HG03460 (cell line): ENCODE data around the gene FBLN5.
"Not testable (repeated sequence)": the region's sequence is repeated elsewhere in the genome, so short reads cannot be mapped to it uniquely, and the experiment has no call there.

Experiments
- ATAC-seq: cut with Tn5 transposase; IDR thresholded peaks from one replicate; pipeline ENCODE4 v1.9.1; 2021; ENCODE audit not compliant: unreplicated experiment

FBLN5 gene

DNA sequence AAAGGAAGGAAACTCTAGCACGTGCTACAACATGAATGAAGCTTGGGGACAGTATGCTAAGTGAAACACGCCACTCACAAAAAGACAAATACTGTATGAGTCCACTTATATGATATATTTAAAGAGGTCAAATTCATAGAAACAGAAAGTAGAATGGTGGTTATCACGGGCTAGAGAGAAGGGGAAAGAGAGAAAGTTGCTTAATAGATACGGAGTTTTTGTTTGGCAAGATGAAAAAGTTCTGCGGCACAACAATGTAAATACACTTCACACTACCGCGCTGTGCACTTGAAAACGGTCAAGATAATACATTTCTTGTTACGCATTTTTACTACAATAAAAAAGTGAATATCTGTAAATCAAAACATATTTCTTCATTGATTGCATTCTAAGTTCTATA, 37.3 kb downstream of the FBLN5 start:
- ATAC-seq = no peak

DNA sequence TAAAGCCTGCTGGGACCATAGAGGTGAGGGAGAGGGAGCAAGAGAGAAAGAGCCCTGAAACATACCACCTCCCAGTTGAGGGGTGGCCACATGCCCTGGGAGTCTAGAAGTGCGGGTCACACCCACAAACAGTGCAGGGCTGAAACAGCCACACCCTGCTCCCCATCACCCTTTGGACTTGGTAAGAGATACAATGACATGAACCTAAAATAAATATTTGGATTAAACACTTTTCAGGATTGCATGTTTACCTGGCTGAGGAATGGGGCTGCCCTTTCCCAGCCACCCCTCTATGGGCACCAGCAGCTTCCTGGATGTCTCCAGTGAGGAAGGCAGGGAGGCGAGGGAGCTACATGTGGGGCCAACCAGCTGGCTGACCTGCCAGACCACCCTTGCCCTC, 41.1 kb downstream of the FBLN5 start:
- ATAC-seq = no peak

DNA sequence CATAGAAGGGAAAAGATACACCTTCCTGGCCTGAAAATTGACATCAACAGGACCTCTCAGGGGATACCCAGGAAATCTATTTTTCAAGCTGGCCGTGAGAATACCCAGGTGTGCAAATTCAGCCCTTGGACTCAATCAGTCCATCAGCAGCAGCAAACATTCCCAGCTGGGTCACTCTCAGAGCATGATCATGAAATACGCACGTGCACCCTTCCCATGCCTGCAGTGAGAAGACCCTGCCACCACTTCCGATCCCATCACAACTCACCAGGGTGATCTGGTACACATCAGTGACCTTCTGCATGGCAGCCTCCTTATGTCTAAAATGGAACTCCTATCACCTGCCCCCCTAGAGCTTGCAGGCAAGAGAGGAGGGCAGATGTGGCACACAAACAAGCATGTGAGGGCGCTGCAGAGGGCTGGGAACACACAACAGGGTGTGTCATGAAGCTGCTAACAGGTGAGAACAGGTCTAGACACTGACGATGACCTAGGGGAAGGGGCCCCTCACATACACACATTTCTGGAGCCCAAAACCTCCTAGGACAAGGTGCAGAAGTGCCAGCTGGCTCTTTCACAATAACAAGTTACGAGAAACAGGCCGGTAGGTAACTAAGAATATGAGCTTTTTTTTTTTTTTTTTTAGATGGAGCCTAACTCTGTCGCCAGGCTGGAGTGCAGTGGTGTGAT, 42.4 kb downstream of the FBLN5 start:
- no peak for ATAC-seq

DNA sequence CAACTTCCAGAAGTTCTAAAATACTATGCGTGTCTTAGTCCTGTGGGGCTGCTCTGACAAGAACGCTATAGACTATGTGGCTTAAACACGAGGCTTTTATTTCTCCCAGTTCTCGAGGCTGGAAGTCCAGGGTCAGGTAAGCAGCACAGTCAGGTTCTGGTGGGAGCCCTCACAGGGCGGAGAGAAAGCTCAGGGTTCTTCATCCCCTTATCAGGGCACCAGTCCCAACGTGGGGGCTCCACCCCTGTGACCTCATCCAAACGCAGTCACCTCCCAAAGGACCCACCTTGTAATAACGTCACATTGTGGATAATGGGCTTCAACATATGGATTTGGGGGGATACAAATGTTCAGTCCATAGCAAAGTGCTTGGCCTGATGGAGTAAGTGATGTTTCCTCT, 43.0 kb downstream of the FBLN5 start:
- no peak for ATAC-seq

DNA sequence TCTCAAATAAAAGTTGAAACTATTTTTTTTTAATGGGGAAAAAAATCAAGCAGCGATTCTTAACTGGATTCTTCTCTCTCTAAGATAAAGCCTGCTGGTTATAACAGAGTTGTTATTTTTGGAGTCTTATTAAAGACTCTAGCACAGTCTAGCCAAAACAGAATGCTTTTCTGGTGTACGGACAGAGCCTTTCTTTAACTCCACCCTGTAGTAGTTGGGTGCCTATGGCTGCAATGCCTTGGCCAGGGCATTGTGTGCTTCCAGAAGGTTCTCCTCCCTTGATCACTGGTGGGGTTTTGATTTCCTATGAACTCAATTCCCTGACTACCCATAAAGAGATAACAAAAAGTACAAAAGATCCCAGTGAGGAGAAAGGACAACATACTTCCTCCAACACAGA, 44.4 kb downstream of the FBLN5 start:
- no peak for ATAC-seq

DNA sequence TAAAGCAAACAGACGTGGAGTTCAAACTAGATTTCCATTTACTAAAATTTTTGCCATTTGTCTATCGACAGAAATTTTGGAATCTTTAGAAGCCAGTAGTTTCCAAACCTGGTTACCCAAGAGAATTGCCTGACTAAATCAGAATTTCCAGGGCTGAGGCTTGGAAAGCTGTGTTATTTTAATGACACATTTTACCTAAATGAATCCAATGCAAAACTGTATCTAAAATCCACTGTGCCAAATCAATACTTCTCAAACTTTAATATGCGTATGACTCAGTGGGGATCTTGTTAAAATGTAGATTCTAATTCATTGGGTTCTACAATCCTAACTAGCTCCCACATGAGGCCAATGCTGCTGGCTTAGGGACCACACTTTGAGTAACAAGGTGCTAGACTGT, 45.2 kb downstream of the FBLN5 start:
- ATAC-seq = no peak

DNA sequence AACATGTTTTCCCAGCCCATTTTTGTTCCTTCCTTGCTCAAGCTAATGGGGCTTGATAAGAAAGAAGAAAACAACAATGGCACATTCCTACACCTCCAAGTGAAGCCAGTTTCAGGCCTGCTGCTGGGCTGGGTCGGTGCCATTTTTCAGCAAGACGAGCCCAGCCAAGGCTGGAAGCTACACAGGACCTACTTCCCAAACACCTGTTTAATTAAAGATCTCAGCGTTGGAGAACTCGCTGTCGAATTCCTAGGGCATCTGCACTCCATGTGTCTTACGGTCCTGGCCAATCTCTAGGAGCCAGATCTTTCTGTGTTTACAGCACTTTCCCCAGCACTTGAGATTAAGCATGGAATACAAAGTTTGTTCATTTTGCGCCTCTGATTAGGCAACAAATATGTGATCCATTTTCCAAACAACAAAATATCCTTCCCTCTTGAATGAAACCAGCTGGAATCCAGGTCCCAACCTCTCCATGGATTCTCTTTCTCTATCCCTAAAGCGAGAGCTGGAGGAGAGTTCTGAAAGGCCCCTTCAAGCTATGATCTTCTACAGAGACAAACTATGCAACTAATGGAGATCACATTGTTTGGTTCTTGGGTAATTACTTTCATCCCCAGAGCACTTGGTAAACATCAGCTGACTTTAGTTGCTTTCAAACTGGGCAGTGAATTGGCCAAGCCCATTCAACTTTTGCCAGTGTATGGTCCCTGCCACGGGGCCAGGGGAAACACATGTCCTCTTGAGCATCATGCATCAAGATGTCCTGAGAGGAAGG, 45.9 kb downstream of the FBLN5 start:
- ATAC-seq = no peak

DNA sequence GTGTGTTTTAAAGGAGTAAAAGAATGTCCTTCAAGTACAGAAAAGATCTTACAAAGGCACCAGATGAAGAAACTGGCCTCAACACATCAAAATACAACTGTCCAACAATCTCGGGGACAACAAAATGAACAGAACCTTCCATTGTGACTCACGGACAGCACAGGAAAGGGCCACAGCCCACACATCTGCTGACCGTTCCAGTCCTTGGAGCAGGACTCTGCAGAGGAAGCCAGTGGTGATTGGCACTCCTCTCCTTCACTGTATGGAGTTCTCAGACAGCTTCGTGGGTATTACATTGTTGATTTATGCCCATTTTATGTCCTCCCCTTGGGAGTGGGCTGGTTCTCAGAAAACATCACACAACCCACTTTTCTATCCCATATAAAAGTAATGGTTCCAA, 47.7 kb downstream of the FBLN5 start:
- no peak for ATAC-seq

DNA sequence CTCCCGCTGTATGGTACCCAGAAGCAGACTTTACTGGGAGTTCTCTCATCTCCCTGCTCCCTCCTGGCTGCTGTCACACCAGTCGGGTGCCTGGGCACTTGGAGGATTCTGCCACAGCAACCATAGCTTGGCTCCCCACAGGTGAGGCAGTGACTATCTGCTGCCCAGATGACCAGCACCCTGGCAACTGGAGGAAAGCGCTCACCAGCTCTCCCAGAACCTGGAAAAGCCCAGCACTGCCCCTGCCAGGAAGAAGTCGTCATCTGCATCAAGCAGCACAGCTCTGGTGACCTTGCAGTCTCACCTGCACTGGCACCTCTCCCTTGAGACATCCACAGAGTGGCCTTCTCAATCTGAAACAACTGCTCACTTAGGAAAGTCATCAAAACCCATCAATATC, 48.3 kb downstream of the FBLN5 start:
- ATAC-seq = no peak

DNA sequence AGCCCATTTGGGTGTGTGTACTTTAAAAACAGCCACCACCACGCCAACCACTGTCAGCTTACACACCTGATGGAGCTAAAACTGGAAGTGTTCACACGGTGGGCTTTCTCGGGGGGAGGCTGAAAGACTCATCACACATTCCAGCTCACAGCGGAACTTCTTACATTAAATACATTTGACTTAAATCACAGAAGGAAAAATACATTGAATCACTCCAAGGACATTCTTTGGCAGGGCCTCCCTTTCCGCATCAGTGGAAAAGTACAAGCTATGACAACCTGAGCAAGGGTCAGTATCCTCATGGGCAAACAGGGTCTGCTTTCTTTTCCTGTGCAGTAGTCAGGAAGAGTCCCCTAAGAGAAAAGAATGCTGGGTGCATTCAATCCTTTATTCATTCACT, 49.1 kb downstream of the FBLN5 start:
- no peak for ATAC-seq

DNA sequence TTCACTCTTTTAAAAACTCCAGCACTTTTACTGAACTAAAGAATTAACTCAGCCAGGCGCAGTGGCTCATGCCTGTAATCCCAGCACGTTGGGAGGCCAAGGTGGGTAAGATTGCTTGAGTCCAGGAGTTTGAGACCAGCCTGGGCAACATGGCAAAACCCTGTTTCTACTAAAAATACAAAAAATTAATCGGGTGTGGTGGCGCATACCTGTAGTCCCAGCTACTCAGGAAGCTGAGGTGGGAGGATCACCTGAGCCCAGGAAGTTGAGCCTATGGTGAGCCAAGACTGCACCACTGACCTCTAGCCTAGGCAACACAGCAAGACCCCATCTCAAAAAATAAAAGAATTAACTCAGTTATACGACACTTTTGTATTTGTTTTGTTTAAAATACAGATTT, 49.8 kb downstream of the FBLN5 start:
- not testable (repeated sequence) for ATAC-seq

DNA sequence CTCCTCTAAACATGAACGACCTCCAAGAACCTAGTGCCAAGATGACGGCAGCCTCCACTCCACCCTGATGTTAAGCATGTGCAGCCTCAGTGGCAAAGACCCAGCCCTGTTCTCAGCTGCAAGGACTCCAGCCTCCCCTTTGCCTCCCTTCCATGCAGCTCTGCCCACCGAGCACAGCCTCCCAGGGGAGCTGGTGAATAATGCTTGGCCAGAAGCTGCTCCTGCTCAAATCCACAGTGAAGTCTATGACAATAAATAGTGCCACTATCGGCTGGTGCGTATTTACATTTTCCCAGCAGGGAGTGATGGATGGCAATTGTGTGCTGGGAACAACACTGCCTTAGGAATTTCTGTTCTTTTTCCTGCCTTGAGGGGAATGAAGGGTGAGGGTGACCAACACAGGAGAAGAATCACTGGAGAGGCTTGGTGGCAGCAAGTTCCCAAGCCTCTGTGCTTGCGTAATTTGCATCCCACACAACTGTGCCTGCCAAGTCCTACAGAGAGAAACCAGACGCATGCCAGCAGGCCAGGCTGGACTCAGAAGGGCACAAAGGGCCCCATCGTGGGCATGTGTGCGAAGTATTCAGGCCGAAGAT, 50.3 kb downstream of the FBLN5 start:
- ATAC-seq = no peak

DNA sequence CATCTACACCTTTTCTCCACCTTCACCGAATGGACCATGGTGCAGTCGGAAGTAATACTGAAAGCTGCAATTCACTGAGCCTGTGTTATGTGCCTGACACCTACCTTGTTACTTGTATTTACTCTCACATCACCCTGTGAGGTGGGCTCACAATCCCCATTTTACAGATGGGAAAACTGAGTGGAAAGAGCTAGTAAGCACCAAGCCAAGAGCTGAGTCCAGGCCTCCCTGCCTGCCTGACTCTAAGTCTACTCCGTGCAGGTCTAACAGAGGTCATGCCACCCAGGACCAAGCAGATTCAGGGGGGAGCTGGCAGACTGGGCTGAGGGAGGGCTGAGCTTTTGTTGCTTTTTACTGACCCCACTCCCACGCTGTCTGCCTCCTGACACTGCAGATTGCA, 51.1 kb downstream of the FBLN5 start:
- ATAC-seq = no peak

DNA sequence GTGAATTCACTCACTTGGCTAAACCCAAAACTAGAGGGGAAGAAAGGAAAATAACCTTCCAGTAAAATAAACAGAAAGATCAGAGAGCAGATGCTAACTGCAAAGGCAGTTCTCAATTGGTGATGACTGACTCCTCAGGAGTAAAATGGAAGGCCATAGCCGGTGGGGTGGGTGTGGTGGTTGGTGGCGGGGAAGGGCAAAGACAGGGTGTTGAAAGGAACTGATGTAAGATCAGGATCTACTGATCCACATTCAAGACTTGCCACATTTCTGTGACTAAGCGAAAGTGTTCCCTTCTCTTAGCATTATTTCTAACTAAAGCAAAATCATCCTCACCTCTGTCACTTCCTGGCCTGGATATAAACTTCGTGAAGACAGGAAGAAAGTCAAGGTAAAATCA, 53.8 kb downstream of the FBLN5 start:
- ATAC-seq = no peak

DNA sequence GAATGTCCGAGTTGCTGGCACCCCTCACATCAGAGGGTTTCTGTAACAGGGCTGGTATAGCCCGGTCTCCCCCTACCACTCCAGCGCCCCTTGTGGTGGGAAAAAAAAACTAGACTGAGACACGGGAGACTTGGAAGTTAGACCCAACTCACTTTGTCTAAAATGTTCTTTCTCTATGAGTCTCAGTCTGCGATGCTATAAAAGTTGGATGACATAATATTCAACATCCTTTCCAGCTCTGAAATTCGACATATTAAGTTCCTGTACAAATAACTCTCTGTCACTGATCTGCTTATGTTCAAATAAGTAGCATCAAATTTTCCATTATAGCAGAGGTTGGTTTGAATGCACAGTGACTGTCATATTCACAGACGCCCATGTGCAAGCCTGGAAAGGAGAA, 54.5 kb downstream of the FBLN5 start:
- ATAC-seq = no peak

DNA sequence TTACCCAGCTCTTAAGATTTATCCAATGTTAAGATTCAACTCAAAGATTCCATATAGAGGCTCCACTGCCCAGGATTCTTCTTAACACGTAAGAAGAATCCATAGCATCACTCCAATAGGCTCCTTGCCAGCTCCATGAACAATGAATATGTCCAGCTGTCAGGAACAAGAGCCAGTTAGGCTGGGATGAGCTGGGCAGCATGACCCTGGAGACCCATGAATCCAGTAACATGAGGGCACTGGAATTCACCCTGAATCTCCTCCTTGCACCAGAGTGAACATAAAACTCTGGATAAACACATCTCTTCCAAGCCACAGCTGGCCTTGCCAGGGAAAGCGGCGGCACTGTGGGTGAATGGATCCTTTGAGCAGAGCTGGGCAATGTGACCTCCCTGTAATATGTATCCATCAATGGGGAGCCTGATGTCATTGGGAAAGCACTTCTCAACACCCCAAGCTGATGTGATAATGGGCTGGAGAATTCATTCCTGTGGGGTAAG, 55.7 kb downstream of the FBLN5 start:
- no peak for ATAC-seq

DNA sequence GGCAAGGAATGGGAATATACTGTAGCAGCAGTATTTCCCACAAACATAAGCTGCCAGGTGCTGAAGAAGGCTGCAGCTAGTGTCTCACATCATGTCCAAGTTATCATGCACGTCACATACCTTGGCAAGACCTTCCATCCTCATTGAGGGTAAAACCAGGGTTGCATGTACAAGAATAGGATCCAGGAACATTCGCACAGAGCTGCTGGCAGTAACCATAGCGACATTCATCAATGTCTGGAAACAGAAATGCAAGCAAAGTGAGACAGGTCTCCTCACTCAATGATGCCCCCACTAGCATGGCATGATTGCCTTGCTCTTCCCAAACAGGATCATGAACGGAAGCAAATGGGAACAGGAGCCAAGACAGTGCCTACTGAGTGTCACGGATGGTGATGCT, 56.4 kb downstream of the FBLN5 start:
- no peak for ATAC-seq

DNA sequence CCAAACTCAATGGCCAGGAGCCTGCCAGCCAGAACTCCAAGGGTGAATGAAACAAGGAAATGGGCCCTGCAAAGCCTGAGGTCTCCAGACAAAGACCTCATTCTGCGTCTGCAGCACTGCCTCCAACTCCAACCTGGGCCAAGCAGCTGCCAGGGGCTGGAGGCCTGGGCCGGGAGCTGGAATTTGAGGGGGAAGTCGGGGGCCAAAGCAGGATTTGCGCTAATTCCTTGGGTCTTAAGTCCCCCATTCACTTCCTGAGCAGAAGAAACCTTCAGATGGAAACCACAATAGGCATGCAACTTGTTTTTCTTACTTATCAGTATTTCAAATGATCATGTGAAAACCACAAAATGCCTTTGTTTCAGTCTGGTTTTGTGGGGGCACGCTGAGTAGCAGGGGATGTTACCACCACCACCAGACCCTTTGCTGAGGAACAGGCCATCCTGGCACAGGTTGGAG, 57.2 kb downstream of the FBLN5 start:
- ATAC-seq = no peak

DNA sequence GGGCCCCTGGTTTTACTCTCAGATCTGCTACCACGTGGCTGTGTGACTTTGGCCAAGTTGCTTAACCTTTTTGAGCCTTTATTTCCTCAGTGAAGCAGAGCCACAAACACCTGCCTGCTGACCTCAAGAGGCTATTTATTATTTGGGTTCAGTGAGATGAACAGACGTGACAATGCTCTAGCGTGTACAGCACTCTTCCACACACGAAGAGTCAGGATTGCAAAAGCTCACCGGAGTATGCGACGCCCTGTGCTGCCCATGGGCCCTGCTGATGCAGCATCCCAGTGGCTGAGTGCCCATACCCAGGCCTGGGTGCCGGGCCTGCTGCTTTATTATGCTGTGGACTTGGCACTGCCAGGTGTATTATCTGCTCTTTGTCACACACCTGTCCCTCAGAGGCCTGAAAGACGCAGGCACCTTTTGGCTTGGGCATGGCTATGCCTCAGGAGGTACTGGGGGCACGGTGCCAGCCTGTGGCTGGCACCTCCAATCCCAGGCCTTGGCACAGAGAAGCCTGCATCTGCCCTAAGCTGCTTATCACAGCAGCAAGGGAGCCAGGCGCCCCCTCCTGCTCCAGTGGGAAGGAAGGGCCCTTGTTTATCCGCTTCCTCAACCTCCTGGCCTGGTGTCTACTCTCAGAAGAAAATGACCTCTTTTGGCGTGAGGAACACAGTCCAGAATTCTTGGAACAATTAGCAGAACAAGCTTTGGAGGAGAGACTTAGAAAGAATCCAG, 57.9 kb downstream of the FBLN5 start:
- ATAC-seq = no peak

DNA sequence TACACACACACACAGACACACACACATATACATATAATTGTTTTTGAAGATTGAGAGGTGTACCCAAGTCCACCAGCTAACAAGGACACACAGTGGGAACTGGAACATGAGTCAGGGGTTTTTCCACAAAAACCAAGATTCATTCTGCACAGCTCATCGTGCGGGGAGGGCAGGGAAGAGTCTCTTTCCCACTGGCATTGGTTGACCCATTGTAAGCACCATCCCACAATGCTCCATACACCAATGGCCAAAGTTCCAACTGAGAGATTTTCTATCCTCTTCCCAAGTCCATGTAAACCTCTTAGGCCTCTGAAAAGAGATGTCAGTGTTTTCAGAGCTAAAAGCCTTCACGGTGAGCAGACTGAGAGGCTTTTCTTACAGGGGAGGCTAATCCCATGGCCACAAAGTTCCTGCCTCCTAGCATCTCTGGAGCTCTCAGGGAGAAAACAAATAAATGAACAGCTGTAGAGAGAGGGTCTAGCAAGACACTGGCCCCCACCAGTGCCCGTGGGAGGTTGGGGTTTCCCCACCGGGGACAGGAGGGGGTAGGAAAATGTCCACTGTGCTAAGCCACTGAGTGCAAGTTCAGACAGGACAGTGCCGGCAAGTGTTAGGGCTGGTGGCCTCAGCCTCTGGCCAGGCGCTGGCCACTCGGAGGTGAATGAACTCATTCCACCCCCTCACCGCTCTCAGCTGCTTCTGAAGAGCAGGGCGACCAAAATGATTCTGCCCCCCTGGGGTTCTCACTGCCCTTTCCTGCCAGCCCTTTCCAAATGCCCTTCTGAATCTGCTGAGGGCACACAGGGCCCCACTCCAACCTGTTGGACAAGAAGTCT, 58.6 kb downstream of the FBLN5 start:
- ATAC-seq = no peak

DNA sequence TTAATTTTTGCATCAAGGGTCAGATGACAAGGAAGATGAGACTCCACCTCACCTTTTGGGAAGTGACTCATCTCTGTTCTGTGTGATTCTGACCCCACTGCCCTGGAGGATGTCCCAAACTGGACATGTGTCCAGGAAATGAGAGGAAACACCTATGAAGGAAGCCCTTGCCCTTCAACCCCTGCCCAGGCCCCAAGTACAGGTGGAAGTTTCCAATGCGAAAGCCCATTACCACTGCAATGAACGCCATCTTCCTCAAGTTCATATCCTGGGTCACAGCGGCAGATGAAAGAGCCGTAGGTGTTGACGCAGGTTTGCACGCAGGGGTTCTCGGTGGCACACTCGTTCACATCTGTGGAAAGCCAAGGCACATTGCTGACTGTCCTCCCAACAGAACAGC, 60.5 kb downstream of the FBLN5 start:
- ATAC-seq = no peak
